ENCODE data around the gene NAMPT.

GRCh38 chr7:106278695-106279094, 6.1 kb downstream of the NAMPT start:
- TF ChIP-seq MAX (IDR thresholded peaks at IDR 0.05) (no peak), CEBPB (IDR thresholded peaks at IDR 0.05) (no peak), YY1 (IDR thresholded peaks at IDR 0.05; ENCODE audit: low read depth) (no peak), RAD21 (IDR thresholded peaks at IDR 0.05; ENCODE audit: low read depth) (no peak), USF1 (IDR thresholded peaks at IDR 0.05) (no peak), REST (IDR thresholded peaks at IDR 0.05; ENCODE audit: low read depth) (no peak), EP300 (IDR thresholded peaks at IDR 0.05; ENCODE audit: borderline replicate concordance) (no peak), ZBTB7A (IDR thresholded peaks at IDR 0.05; ENCODE audit: low read depth) (no peak)
